ENCODE results near the gene APOLD1. TPM values are rescaled to one million over a fixed set of nuclear protein-coding genes. Genes with fewer than 3 reads are reported as not detected.
"Not testable (repeated sequence)": the region's sequence is repeated elsewhere in the genome, so short reads cannot be mapped to it uniquely, and the experiment has no call there.

The APOLD1 gene
- total and polyA plus RNA-seq, 2 of the 4 experiments (the other 2 are of a cell fraction) = 2.3 to 4.5 TPM

GRCh38 chr12:12839439-12839838 is 54.0 kb downstream of the APOLD1 start:
- ATAC-seq (ENCODE audit: low read depth); BruUV-seq (replicated peaks); POLR2A ChIA-PET (ENCODE audit: unreplicated experiment); H3K4me3 ChIP-seq (ENCODE audit: insufficient read depth, low read depth, low read length); H4K20me1 ChIP-seq (ENCODE audit: insufficient read depth, low read length); dilution Hi-C loops (cut with HindIII; ENCODE audit: low sequenced_read_pairs, unreplicated experiment); H3K9me3 ChIP-seq (ENCODE audit: control insufficient read depth, insufficient read depth, low read length); H3K27me3 ChIP-seq (ENCODE audit: control insufficient read depth, insufficient read depth, low read length); H3K4me2 ChIP-seq (ENCODE audit: low read depth, low read length); H3K36me3 ChIP-seq (ENCODE audit: control insufficient read depth, insufficient read depth, low read length); DNase-seq: not testable (repeated sequence)
- H3K4ac ChIP-seq (ENCODE audit: low read depth, low read length) = peak overlapping the region; percentile 87
- peak overlapping the region; percentile 90 for H3K14ac ChIP-seq (replicated peaks; ENCODE audit: low read depth, low read length)
- H3K9me1 ChIP-seq (ENCODE audit: insufficient read depth, low read length) = peaks cover 23% of the 10 kb centered on the region
- peak overlapping the region; percentile 11 for H2AK9ac ChIP-seq (replicated peaks; ENCODE audit: low read depth, low read length, poor library complexity)
- intact Hi-C loops (cut with micrococcal nuclease) (loop anchor here (5.0 kb wide), 1 partner anchor 52 kb away; the partner anchor contains the start of gene APOLD1), in situ Hi-C loops (cut with MboI; ENCODE audit: low sequenced_read_pairs) (loop anchor here (10.0 kb wide), 2 partner anchors 45 to 145 kb away; no protein-coding TSS in a partner anchor)
- CTCF ChIA-PET = interaction anchor here (0.5 to 0.6 kb wide), 2 partner anchors 35 to 119 kb away, joined by 3 read pairs; no protein-coding TSS in a partner anchor
- H3K18ac ChIP-seq (ENCODE audit: low read depth, low read length) = peak overlapping the region; percentile 53; the same call in 1 of the 2 replicates
- 0 out of 2 replicates have a peak overlapping the region, but pooled peaks have one; percentile 0 for H3K9ac ChIP-seq (ENCODE audit: low read depth, low read length)
- WGBS, 2 experiments (ENCODE audit: extremely low coverage in 2 of 2, insufficient read length in 1 of 2) = 100% methylated on average over 2 of the region's 10 CpGs; no CpG with 5 or more reads in 1 of the 2 experiments
- H3K4me1 ChIP-seq (ENCODE audit: control insufficient read depth, insufficient read depth, low read length) = peaks cover 20% of the 10 kb centered on the region
- H2AFZ ChIP-seq (replicated peaks; ENCODE audit: low read length, poor library complexity) = peak overlapping the region; percentile 47
- peak overlapping the region; percentile 98; the same call in 2 of the 3 replicates for H2BK15ac ChIP-seq (ENCODE audit: low read depth, low read length)
- H4K91ac ChIP-seq (ENCODE audit: insufficient read depth, low read depth, low read length) = peak overlapping the region; percentile 92
- H3K56ac ChIP-seq (ENCODE audit: extremely low read depth, insufficient read depth, low read length) = peak overlapping the region; percentile 45
- peak overlapping the region; percentile 93 for H2BK20ac ChIP-seq (ENCODE audit: low read depth, low read length)
- H3K23ac ChIP-seq (ENCODE audit: low read depth, low read length) = peak overlapping the region; percentile 77
- peak overlapping the region; percentile 78 to 96 for H4K8ac ChIP-seq (ENCODE audit: low read depth in 2 of 2, low read length in 2 of 2)
- peak overlapping the region; percentile 99 for H2AK5ac ChIP-seq (ENCODE audit: low read depth, low read length)
- H4K5ac ChIP-seq (ENCODE audit: low read depth, low read length) = peak overlapping the region; percentile 42; the same call in 1 of the 2 replicates
- H3K27ac ChIP-seq (ENCODE audit: insufficient read depth, low read length) = peak overlapping the region; percentile 66
- H2BK5ac ChIP-seq (ENCODE audit: low read depth, low read length, poor library complexity, severe bottlenecking) = peak overlapping the region; percentile 87
- peaks cover 0 to 32% of the 10 kb centered on the region in 2 experiments; a peak in 3 of 4 replicates for H3K79me1 ChIP-seq (ENCODE audit: low read depth in 1 of 2, low read length in 2 of 2)
- peak overlapping the region; percentile 87 for H2BK120ac ChIP-seq (ENCODE audit: low read depth, low read length)

All from IMR-90 (cell line).